Mesenchymal stem cell (in vitro differentiated cells and primary cell): ENCODE measurements around the gene ARGFX.
"Not testable (repeated sequence)": the region's sequence is repeated elsewhere in the genome, so short reads cannot be mapped to it uniquely, and the experiment has no call there.

Source experiments
- DNase-seq: peaks from one replicate; pipeline ENCODE4 v3.0.0-alpha.2; 2013
- H2AFZ ChIP-seq: one replicate; pipeline ENCODE4 v1.6.1; 2013; ENCODE audit warnings: low read depth, mild to moderate bottlenecking, control low read depth, inconsistent platforms, low read length, moderate library complexity
- H2AK5ac ChIP-seq: 2 replicates; pipeline ENCODE4 v1.6.1; 2013; ENCODE audit warnings: low read length, moderate library complexity, mild to moderate bottlenecking, inconsistent platforms; ENCODE audit not compliant: severe bottlenecking
- H2BK120ac ChIP-seq: one replicate; pipeline ENCODE4 v1.6.1; 2013; ENCODE audit warnings: low read depth, mild to moderate bottlenecking, inconsistent platforms, low read length, moderate library complexity
- H2BK12ac ChIP-seq, 2 experiments: one replicate each; pipeline ENCODE4 v1.6.1; 2013; ENCODE audit warnings: inconsistent platforms in 2 of 2, low read length in 2 of 2, mild to moderate bottlenecking in 2 of 2, moderate library complexity in 2 of 2, control low read depth in 1 of 2
- H2BK15ac ChIP-seq: one replicate; pipeline ENCODE4 v1.6.1; 2013; ENCODE audit warnings: mild to moderate bottlenecking, low read depth, inconsistent platforms; ENCODE audit not compliant: poor library complexity, severe bottlenecking
- H2BK5ac ChIP-seq: 2 replicates; pipeline ENCODE4 v1.6.1; 2013; ENCODE audit warnings: low read depth, mild to moderate bottlenecking, low read length, control low read depth, inconsistent platforms; ENCODE audit not compliant: poor library complexity, severe bottlenecking
- H3K14ac ChIP-seq, 2 experiments: one replicate each; pipeline ENCODE4 v1.6.1; 2013; ENCODE audit warnings: inconsistent platforms in 2 of 2, low read length in 2 of 2, control low read depth in 1 of 2, mild to moderate bottlenecking in 1 of 2, moderate library complexity in 1 of 2
- H3K18ac ChIP-seq, 2 experiments: one replicate each; pipeline ENCODE4 v1.6.1; 2013; ENCODE audit warnings: inconsistent platforms in 2 of 2, low read length in 2 of 2, control low read depth in 1 of 2, low read depth in 1 of 2, mild to moderate bottlenecking in 1 of 2
- H3K23ac ChIP-seq, 2 experiments: one replicate each; pipeline ENCODE4 v1.6.1; 2013; ENCODE audit warnings: inconsistent platforms in 2 of 2, low read length in 2 of 2, mild to moderate bottlenecking in 2 of 2, moderate library complexity in 2 of 2, control low read depth in 1 of 2
- H3K27ac ChIP-seq: 2 replicates; pipeline ENCODE4 v1.5.1; 2013; ENCODE audit warnings: mild to moderate bottlenecking, moderate library complexity, low read length, control low read depth, inconsistent platforms; ENCODE audit not compliant: poor library complexity, severe bottlenecking
- H3K27me3 ChIP-seq, 2 experiments: 2 replicates each; pipeline versions ENCODE4 v1.6.1 to v1.7.0; 2013; ENCODE audit warnings: low read length in 2 of 2, mild to moderate bottlenecking in 2 of 2, moderate library complexity in 2 of 2, control low read depth in 1 of 2, inconsistent platforms in 1 of 2; ENCODE audit not compliant: control insufficient read depth in 1 of 2, insufficient read depth in 1 of 2
- H3K36me3 ChIP-seq, 2 experiments: 2 replicates each; pipeline versions ENCODE4 v1.6.1 to v1.7.0; 2013; ENCODE audit warnings: low read length in 2 of 2, control low read depth in 1 of 2, inconsistent platforms in 1 of 2, low read depth in 1 of 2, mild to moderate bottlenecking in 1 of 2; ENCODE audit not compliant: insufficient read depth in 2 of 2, control insufficient read depth in 1 of 2
- H3K4ac ChIP-seq, 2 experiments: one replicate each; pipeline ENCODE4 v1.6.1; 2013; ENCODE audit warnings: inconsistent platforms in 2 of 2, low read length in 2 of 2, mild to moderate bottlenecking in 2 of 2, moderate library complexity in 2 of 2, control low read depth in 1 of 2, low read depth in 1 of 2
- H3K4me1 ChIP-seq: 2 replicates; pipeline ENCODE4 v1.6.1; 2013; ENCODE audit warnings: low read depth, low read length, control low read depth; ENCODE audit not compliant: control insufficient read depth, insufficient read depth
- H3K4me2 ChIP-seq: 2 replicates; pipeline ENCODE4 v1.6.1; 2013; ENCODE audit warnings: low read length, mild to moderate bottlenecking, inconsistent platforms; ENCODE audit not compliant: poor library complexity, severe bottlenecking
- H3K4me3 ChIP-seq, 2 experiments: 2 replicates each; pipeline versions ENCODE4 v1.5.1 to v1.7.0; 2013; ENCODE audit warnings: low read length in 2 of 2, mild to moderate bottlenecking in 2 of 2, control low read depth in 1 of 2, low read depth in 1 of 2; ENCODE audit not compliant: insufficient read depth in 1 of 2
- H3K79me1 ChIP-seq: replicated peaks from 2 replicates; pipeline ENCODE4 v1.6.1; 2013; ENCODE audit warnings: mild to moderate bottlenecking, control low read depth, low read length, inconsistent platforms; ENCODE audit not compliant: poor library complexity, severe bottlenecking
- H3K9ac ChIP-seq: 2 replicates; pipeline ENCODE4 v1.7.0; 2013; ENCODE audit warnings: mild to moderate bottlenecking, low read length, moderate library complexity
- H3K9me3 ChIP-seq: 2 replicates; pipeline ENCODE4 v1.7.0; 2013; ENCODE audit warnings: mild to moderate bottlenecking, low read length; ENCODE audit not compliant: control insufficient read depth
- H4K8ac ChIP-seq: one replicate; pipeline ENCODE4 v1.6.1; 2013; ENCODE audit warnings: inconsistent platforms, mild to moderate bottlenecking, low read length, moderate library complexity
- H4K91ac ChIP-seq: one replicate; pipeline ENCODE4 v1.6.1; 2013; ENCODE audit warnings: mild to moderate bottlenecking, low read length, inconsistent platforms
- WGBS: methylation state at CpG from one replicate; pipeline ENCODE4 v1.1.7; 2013; ENCODE audit warnings: mixed read lengths; 5-methylcytosine and 5-hydroxymethylcytosine counted together

The ARGFX gene

DNA sequence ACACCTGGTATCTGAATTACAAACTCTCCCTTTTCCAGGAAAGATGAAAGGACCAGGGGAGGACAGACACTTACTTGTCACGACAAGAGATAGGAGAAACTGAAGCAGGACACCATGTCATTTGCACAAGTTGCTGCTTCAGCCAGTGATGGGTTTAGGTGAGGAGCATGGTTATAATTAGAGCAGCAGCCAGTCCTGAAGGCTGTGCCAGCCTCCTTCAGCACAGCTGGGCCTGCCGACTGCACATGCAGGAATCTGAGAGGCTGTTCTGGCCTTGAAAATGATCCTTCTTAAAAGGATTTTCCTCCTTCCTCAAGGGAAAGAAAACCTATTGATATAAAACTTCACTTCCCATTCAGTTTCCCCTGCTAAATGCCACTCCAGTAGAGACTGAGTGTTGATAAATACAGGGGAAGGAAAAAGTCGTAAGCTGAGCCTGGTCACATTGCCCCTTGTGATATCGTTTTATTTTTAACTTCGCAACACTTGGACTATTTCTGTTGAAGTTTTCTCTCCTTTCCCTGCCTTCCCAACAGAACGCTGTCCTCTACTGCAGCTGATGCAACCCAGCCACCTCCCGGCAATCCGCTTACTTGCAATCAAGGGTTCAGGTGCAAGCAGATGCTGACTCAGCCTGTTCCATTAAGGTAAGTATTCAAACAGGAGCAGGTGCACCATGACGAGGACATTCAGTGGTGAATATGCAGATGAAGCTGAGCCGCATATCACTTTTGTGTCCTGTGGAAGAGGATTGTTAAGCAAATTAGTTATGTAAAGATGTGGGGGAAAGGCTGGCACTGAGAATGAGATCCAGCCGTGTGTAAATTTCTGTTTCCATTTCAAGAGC is 25.3 kb downstream of the ARGFX start, which contains the start of gene FBXO40:
TSS of gene FBXO40 (plus strand) at position 524 of the 847 bp plus-strand sequence. CDS start 27,197 bp downstream, outside the sequence.
- Histone ChIP-seq H2BK12ac (no peak within 1 kb of the TSS), H3K4ac (no peak within 1 kb of the TSS), H3K36me3 (no peaks in the 10 kb centered on the region), H3K4me3 (no peak within 1 kb of the TSS), H2AK5ac (no peak within 1 kb of the TSS), H2BK120ac (no peak within 1 kb of the TSS), H3K9me3 (no peaks in the 10 kb centered on the region), H3K27ac (no peak within 1 kb of the TSS), H3K27me3 (peaks cover 0 to 12% of the 10 kb centered on the region in 2 experiments), H3K9ac (no peak within 1 kb of the TSS), H3K79me1 (no peaks in the 10 kb centered on the region), H3K23ac (no peak within 1 kb of the TSS), H3K4me1 (no peaks in the 10 kb centered on the region), H3K4me2 (no peak within 1 kb of the TSS), H2BK5ac (no peak within 1 kb of the TSS), H4K91ac (no peak within 1 kb of the TSS), H2BK15ac (no peak within 1 kb of the TSS), H2AFZ (no peak within 1 kb of the TSS), H3K18ac (no peak within 1 kb of the TSS), H3K14ac (no peak within 1 kb of the TSS), H4K8ac (no peak within 1 kb of the TSS)
- DNase-seq: no peak
- WGBS: 42% methylated on average over 11 of the region's 11 CpGs

DNA sequence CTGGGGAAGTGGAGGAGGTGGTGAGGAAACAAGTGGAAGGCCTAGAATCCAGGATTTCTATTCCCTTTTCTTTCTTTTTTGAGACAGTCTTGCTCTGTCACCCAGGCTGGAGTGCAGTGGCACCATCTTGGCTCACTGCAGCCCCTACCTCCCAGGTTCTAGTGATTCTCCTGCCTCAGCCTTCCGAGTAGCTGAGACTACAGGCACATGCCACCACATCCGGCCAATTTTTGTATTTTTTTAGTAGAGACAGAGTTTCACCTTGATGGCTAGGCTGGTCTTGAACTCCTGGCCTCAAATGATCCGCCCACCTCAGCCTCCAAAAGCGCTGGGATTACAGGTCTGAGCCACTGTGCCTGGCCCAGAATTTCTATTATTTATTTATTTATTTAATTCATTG is 26.1 kb downstream of the ARGFX start:
- H3K27me3 ChIP-seq: peaks cover 0 to 12% of the 10 kb centered on the region in 2 experiments
- H3K18ac ChIP-seq, H2BK12ac ChIP-seq, H3K4ac ChIP-seq, H2BK15ac ChIP-seq, H2BK5ac ChIP-seq, H2AFZ ChIP-seq, H3K23ac ChIP-seq, DNase-seq, H3K9me3 ChIP-seq, H3K36me3 ChIP-seq, H3K4me1 ChIP-seq, H3K9ac ChIP-seq, H4K91ac ChIP-seq, H3K4me3 ChIP-seq, H2AK5ac ChIP-seq, H3K4me2 ChIP-seq, H2BK120ac ChIP-seq, H3K27ac ChIP-seq, H4K8ac ChIP-seq, H3K79me1 ChIP-seq, H3K14ac ChIP-seq: not testable (repeated sequence)
- 73% methylated on average over 3 of the region's 4 CpGs for WGBS

DNA sequence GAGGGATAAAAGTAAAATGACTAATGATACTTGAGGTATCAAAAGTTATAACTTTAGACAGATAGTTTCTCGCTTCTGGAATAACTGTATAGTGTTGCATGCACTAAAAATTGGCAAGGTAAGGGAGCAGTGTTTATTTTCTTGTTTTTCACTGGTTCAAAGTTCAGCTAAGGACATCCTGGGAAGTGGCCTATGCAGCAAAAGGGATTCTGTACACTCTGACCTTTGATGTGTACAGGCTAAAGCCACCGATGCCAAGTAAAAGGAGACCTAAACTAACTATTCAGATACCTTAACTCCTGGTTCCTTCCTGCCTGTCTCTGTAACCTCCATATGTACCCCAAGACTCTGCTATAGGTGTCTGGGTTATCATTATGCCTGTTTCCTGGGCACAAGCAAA is 27.1 kb downstream of the ARGFX start:
- no peak overlapping the region for H2BK120ac ChIP-seq
- DNase-seq: no peak
- H3K4me1 ChIP-seq: no peaks in the 10 kb centered on the region

DNA sequence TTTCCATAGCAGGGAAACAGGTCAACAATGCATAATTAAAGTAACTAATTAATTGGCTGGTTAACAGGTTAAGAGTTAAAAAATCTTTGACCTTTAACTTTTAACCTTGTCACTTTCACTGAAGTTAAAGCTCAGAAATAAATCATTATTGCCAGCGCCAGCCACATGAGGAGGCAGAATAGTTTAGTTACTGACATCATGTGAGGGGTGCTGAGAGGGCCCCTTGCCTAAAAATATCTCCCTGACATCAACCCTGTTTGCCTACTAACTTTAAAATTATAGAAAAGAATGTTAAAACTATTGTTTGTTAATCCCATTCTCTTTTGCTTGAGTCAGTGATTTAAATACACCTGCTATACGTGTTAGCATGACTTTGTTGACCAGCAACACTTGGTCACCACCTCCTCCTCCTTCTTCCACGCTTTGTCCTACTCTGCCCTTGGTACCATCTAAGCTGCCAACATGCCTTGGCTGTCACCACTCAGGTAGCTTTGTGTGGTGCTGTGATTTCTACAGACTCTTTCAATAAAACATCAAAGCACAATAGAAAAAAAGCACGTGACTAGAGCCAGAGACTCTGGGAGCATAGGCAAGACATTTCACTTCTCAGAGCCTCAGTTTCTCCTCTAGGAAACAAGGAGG is 28.1 kb downstream of the ARGFX start:
- H3K9me3 ChIP-seq: no peaks in the 10 kb centered on the region
- H3K27me3 ChIP-seq: peaks cover 0 to 12% of the 10 kb centered on the region in 2 experiments
- no peaks in the 10 kb centered on the region for H3K79me1 ChIP-seq
- no peak overlapping the region for H2BK5ac ChIP-seq
- 61% methylated on average over 4 of the region's 4 CpGs for WGBS
- H4K8ac ChIP-seq: no peak overlapping the region
- H3K4me3 ChIP-seq: no peak overlapping the region
- H3K4ac ChIP-seq: no peak overlapping the region
- H3K4me2 ChIP-seq: no peak overlapping the region
- H2BK12ac ChIP-seq: no peak overlapping the region
- no peak overlapping the region for H3K18ac ChIP-seq
- H3K23ac ChIP-seq: no peak overlapping the region
- H2BK15ac ChIP-seq: no peak overlapping the region
- H4K91ac ChIP-seq: no peak overlapping the region
- H2AK5ac ChIP-seq: no peak overlapping the region
- no peak for DNase-seq
- no peak overlapping the region for H2AFZ ChIP-seq
- H3K4me1 ChIP-seq: no peaks in the 10 kb centered on the region
- no peak overlapping the region for H2BK120ac ChIP-seq
- no peak overlapping the region for H3K27ac ChIP-seq
- H3K36me3 ChIP-seq: no peaks in the 10 kb centered on the region
- no peak overlapping the region for H3K14ac ChIP-seq
- H3K9ac ChIP-seq: no peak overlapping the region

More for the DNA sequence above, 27.1 kb downstream of the ARGFX start:
- Histone ChIP-seq H3K27ac (no peak overlapping the region), H3K36me3 (no peaks in the 10 kb centered on the region), H3K4me3 (no peak overlapping the region), H3K4me2 (no peak overlapping the region), H2BK15ac (no peak overlapping the region), H3K27me3 (peaks cover 0 to 12% of the 10 kb centered on the region in 2 experiments), H2BK12ac (no peak overlapping the region), H3K14ac (no peak overlapping the region), H2AFZ (no peak overlapping the region), H2BK5ac (no peak overlapping the region), H3K9me3 (no peaks in the 10 kb centered on the region), H3K18ac (no peak overlapping the region), H2AK5ac (no peak overlapping the region), H3K9ac (no peak overlapping the region), H3K79me1 (no peaks in the 10 kb centered on the region), H4K8ac (no peak overlapping the region), H3K23ac (no peak overlapping the region), H4K91ac (no peak overlapping the region), H3K4ac (no peak overlapping the region)
- WGBS: 90% methylated on average over 2 of the region's 2 CpGs
